Endothelial cell of umbilical vein (primary cell): ENCODE measurements around the gene GDPD4. TPM values are rescaled to one million over a fixed set of nuclear protein-coding genes. Genes with fewer than 3 reads are reported as not detected.

Source experiments
- BruUV-seq: library from RNA; stranded (reverse); fragments of 400-500 nt; replicated peaks from 2 replicates; lab custom pipeline; 2021; lab: Mats Ljungman, UMichigan
- CTCF ChIA-PET: fragments of 300-600, 350-600 bp; sonication (Branson Sonifier 250); formaldehyde crosslinking; loops from one replicate; lab custom pipeline; 2021; ENCODE audit warnings: antibody characterized with exemption, inconsistent platforms; lab: Charles Lee
- POLR2A ChIA-PET: fragments of 300-600, 350-600 bp; sonication (Branson Sonifier 250); formaldehyde crosslinking; loops from one replicate; lab custom pipeline; 2021; ENCODE audit warnings: antibody characterized with exemption, inconsistent platforms; lab: Charles Lee
- DNase-seq: peaks from one replicate; pipeline ENCODE4 v3.0.0-alpha.2; 2011; ENCODE audit warnings: low read depth, low spot score
- FAIRE-seq: peaks from 2 replicates; lab custom pipeline; 2011; peaks lifted over from hg19 to GRCh38; lab: Jason Lieb, UNC
- H2AFZ ChIP-seq: 2 replicates; pipeline ENCODE4 v1.6.0; 2012; ENCODE audit warnings: low read depth, low read length, control low read depth, inconsistent platforms
- H3K27ac ChIP-seq: 2 replicates; pipeline ENCODE4 v1.5.1; 2011; ENCODE audit warnings: low read depth, mild to moderate bottlenecking, control low read depth, low read length, moderate library complexity; ENCODE audit not compliant: insufficient read depth
- H3K27me3 ChIP-seq, 2 experiments: 2 replicates each; pipeline versions ENCODE4 v1.6.0 to v1.6.1; 2011; ENCODE audit warnings: low read length in 2 of 2, mixed read lengths in 1 of 2; ENCODE audit not compliant: control insufficient read depth in 2 of 2, insufficient read depth in 2 of 2
- H3K36me3 ChIP-seq, 2 experiments: 2 replicates in 1 of 2; 3 replicates in 1 of 2; pipeline ENCODE4 v1.5.1; 2011; ENCODE audit warnings: low read length in 2 of 2, mild to moderate bottlenecking in 1 of 2, moderate library complexity in 1 of 2; ENCODE audit not compliant: control insufficient read depth in 2 of 2, insufficient read depth in 2 of 2; ENCODE audit errors: extremely low read depth in 1 of 2
- H3K4me1 ChIP-seq: 3 replicates; pipeline ENCODE4 v1.5.1; 2011; ENCODE audit warnings: mild to moderate bottlenecking, low read length; ENCODE audit not compliant: control insufficient read depth, insufficient read depth; ENCODE audit errors: extremely low read depth
- H3K4me2 ChIP-seq: 2 replicates; pipeline ENCODE4 v1.6.1; 2011; ENCODE audit warnings: low read length, control low read depth, mixed read lengths; ENCODE audit not compliant: insufficient read depth
- H3K4me3 ChIP-seq, 3 experiments: fragments of 200-600 bp in 1 of 3; sonication (generic), shearing (Covaris generic) in 1 of 3; replicated peaks in 1 of 3; 2 replicates each; pipeline ENCODE4 v1.5.1; 2011 to 2016; ENCODE audit warnings: control low read depth in 3 of 3, low read length in 3 of 3, mild to moderate bottlenecking in 2 of 3, inconsistent platforms in 1 of 3, low read depth in 1 of 3, moderate library complexity in 1 of 3; ENCODE audit not compliant: insufficient read depth in 1 of 3
- H3K79me2 ChIP-seq: 2 replicates; pipeline ENCODE4 v1.6.0; 2012; ENCODE audit warnings: low read length, inconsistent platforms; ENCODE audit not compliant: control insufficient read depth, insufficient read depth
- H3K9ac ChIP-seq: replicated peaks from 2 replicates; pipeline ENCODE3; 2011; ENCODE audit warnings: low read length, control low read depth; ENCODE audit not compliant: insufficient read depth; ENCODE audit errors: extremely low read depth
- H3K9me1 ChIP-seq: replicated peaks from 3 replicates; pipeline ENCODE4 v1.6.0; 2011; ENCODE audit warnings: mild to moderate bottlenecking, low read length; ENCODE audit not compliant: control insufficient read depth, insufficient read depth; ENCODE audit errors: extremely low read depth
- H3K9me3 ChIP-seq: replicated peaks from 2 replicates; pipeline ENCODE4 v1.5.1; 2012; ENCODE audit warnings: low read length, inconsistent platforms; ENCODE audit not compliant: control insufficient read depth, insufficient read depth
- H4K20me1 ChIP-seq: replicated peaks from 2 replicates; pipeline ENCODE3; 2011; ENCODE audit warnings: mild to moderate bottlenecking, low read length; ENCODE audit not compliant: control insufficient read depth, insufficient read depth; ENCODE audit errors: extremely low read depth
- CTCF ChIP-seq, 2 donors: IDR thresholded peaks; 1 replicate in 1 of 2; 2 replicates in 1 of 2; pipeline ENCODE4 v1.5.1; 2011; ENCODE audit warnings: low read length in 2 of 2, mild to moderate bottlenecking in 2 of 2, moderate library complexity in 2 of 2, control low read depth in 1 of 2, inconsistent platforms in 1 of 2, low read depth in 1 of 2; ENCODE audit not compliant: insufficient read depth in 1 of 2; ENCODE audit errors: extremely low read depth in 1 of 2
- EZH2 ChIP-seq: IDR thresholded peaks from 2 replicates; pipeline ENCODE4 v1.6.1; 2012; ENCODE audit warnings: borderline replicate concordance, low read depth, mild to moderate bottlenecking, moderate library complexity, low read length, inconsistent platforms; ENCODE audit not compliant: severe bottlenecking
- FOS ChIP-seq: IDR thresholded peaks from 2 replicates; pipeline ENCODE4 v1.6.1; 2011; ENCODE audit warnings: mild to moderate bottlenecking, low read length, moderate library complexity, borderline replicate concordance; ENCODE audit not compliant: insufficient read depth
- GATA2 ChIP-seq: IDR thresholded peaks from 2 replicates; pipeline ENCODE4 v1.7.0; 2011; ENCODE audit warnings: low read depth, mild to moderate bottlenecking, moderate library complexity, mixed read lengths, low read length; ENCODE audit not compliant: insufficient read length, insufficient read depth
- JUN ChIP-seq: IDR thresholded peaks from 2 replicates; pipeline ENCODE4 v1.6.1; 2011; ENCODE audit warnings: borderline replicate concordance, low read depth; ENCODE audit not compliant: insufficient read length, insufficient read depth
- MYC ChIP-seq: IDR thresholded peaks from one replicate; pipeline ENCODE4 v1.6.1; 2011; ENCODE audit warnings: mild to moderate bottlenecking, low read depth, low read length
- POLR2A ChIP-seq: IDR thresholded peaks from 2 replicates; pipeline ENCODE4 v1.6.1; 2012; ENCODE audit warnings: low read depth, mild to moderate bottlenecking, control low read depth, low read length
- POLR2AphosphoS5 ChIP-seq: IDR thresholded peaks from 2 replicates; pipeline ENCODE4 v1.6.1; 2012; ENCODE audit warnings: low read depth, mild to moderate bottlenecking, control low read depth, low read length, moderate library complexity; ENCODE audit not compliant: insufficient read depth
- dilution Hi-C: fragments of 300-500 bp; cut with MboI; formaldehyde crosslinking; loops from one replicate; pipeline ENCODE4 v1.15.0; 2019; ENCODE audit warnings: low sequenced_read_pairs; ENCODE audit not compliant: extremely low pct_ligation_motif_present
- intact Hi-C: fragments of 100-400 bp; cut with micrococcal nuclease; formaldehyde crosslinking; loops from one replicate; pipeline ENCODE4 v1.10.0; 2022
- polyA plus RNA-seq, 4 experiments: library from polyadenylated mRNA; depleted of rRNA in 3 of 4; stranded (reverse) in 3 of 4; unstranded in 1 of 4; fragments of >200 nt; gene quantifications; 2 replicates each; pipeline versions ENCODE4 v1.2.1 to v1.2.3, GENCODE V29; 2011 to 2012; ENCODE audit warnings: missing spikeins in 1 of 4
- total RNA-seq: library from RNA; stranded (reverse); gene quantifications from 2 replicates; pipeline ENCODE4 v1.2.3, GENCODE V29; 2021
- TF ChIP-seq, protein P1 (sequence below): IDR thresholded peaks from 2 replicates; pipeline ENCODE4 v1.6.1; 2011; ENCODE audit not compliant: insufficient read depth, insufficient read length

Gene GDPD4
- total and polyA plus RNA-seq, 2 donors (not counting 3 experiments of a cell fraction or from before 2014, with no cell fraction given) = not detected

GRCh38 chr11:77250881-77251640, 50.4 kb downstream of the GDPD4 start:
- peak overlapping the region; percentile 77 for H2AFZ ChIP-seq
- H3K9ac ChIP-seq = peak overlapping the region; percentile 4
- no peak for TF ChIP-seq CTCF (IDR thresholded peaks at IDR 0.05; ENCODE audit: extremely low read depth in 1 of 2, insufficient read depth in 1 of 2, low read depth in 1 of 2, low read length in 2 of 2)
- peak; percentile 86 for TF ChIP-seq FOS
- no peak for TF ChIP-seq POLR2AphosphoS5
- TF ChIP-seq, protein P1, sequence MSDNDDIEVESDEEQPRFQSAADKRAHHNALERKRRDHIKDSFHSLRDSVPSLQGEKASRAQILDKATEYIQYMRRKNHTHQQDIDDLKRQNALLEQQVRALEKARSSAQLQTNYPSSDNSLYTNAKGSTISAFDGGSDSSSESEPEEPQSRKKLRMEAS = no peak
- TF ChIP-seq POLR2A = peak; percentile 18
- TF ChIP-seq EZH2 = no peak
- no peak for TF ChIP-seq MYC
- no peak for TF ChIP-seq GATA2
- TF ChIP-seq JUN = peak; percentile 93
- TSS peak; percentile 68 for BruUV-seq
- peak overlapping the region; percentile 92 for H3K4me2 ChIP-seq
- H3K4me3 ChIP-seq = peak overlapping the region in 1 of 3 experiments; percentile 10
- H3K4me1 ChIP-seq = peaks cover 25% of the 10 kb centered on the region
- dilution Hi-C loops (no loop called here), intact Hi-C loops (no loop called here)
- H3K27me3 ChIP-seq = no peaks in the 10 kb centered on the region
- POLR2A ChIA-PET = interaction anchor here (0.6 kb wide), 1 partner anchor 312 kb away, joined by 3 read pairs; no protein-coding TSS in a partner anchor
- no peaks in the 10 kb centered on the region for H3K9me3 ChIP-seq
- peak; percentile 73 for DNase-seq
- CTCF ChIA-PET = interaction anchor here (1.3 to 1.4 kb wide), 5 partner anchors 11 to 297 kb away, joined by 3 to 4 read pairs (median 3); no protein-coding TSS in a partner anchor
- H3K36me3 ChIP-seq = no peaks in the 10 kb centered on the region
- no peaks in the 10 kb centered on the region for H3K9me1 ChIP-seq
- H4K20me1 ChIP-seq = no peaks in the 10 kb centered on the region
- H3K79me2 ChIP-seq = no peaks in the 10 kb centered on the region
- peak overlapping the region; percentile 73 for H3K27ac ChIP-seq
- peak; percentile 62 for FAIRE-seq
